GM06990 (cell line): ENCODE results near the gene SMG1.

Experiments
- DNase-seq: peaks from one replicate; pipeline ENCODE4 v3.0.0-alpha.2; 2011; ENCODE audit not compliant: insufficient read length; ENCODE audit errors: extremely low read depth
- H3K27me3 ChIP-seq: replicated peaks from 2 replicates; pipeline ENCODE4 v1.6.0; 2011; ENCODE audit warnings: low read length; ENCODE audit not compliant: control insufficient read depth, insufficient read depth
- H3K36me3 ChIP-seq: 2 replicates; pipeline ENCODE4 v1.5.1; 2011; ENCODE audit warnings: low read length; ENCODE audit not compliant: control insufficient read depth, insufficient read depth
- H3K4me3 ChIP-seq: replicated peaks from 2 replicates; pipeline ENCODE4 v1.5.1; 2011; ENCODE audit warnings: low read depth, mild to moderate bottlenecking, control low read depth, low read length
- TF ChIP-seq, protein P1 (sequence below): IDR thresholded peaks from 2 replicates; pipeline ENCODE4 v1.5.1; 2011; ENCODE audit warnings: low read length, control low read depth, mild to moderate bottlenecking, inconsistent platforms; ENCODE audit not compliant: insufficient read depth, poor library complexity, severe bottlenecking

SMG1 gene

DNA sequence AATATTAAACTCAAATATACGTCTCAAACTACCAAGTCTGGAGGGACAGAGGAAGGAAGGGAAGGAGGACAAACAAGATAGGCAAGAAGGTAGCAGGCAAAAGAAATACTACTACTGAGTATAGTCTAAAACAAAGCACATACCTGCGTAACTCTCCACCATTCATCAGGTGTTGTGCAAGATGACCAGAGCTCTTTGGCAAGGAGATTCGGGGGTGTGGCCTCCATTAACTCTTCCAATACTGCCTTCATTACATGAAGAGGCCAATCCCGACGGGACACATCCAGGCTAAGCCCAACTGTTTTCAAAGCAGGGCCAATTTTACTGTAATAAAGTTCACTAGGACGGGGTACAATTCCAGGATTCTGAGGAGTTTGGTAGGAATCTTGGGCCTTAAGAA lies 86.7 kb downstream of the SMG1 start:
- no peak overlapping the region for H3K4me3 ChIP-seq
- peaks cover 26% of the 10 kb centered on the region for H3K36me3 ChIP-seq
- DNase-seq: no peak
- TF ChIP-seq, protein P1, sequence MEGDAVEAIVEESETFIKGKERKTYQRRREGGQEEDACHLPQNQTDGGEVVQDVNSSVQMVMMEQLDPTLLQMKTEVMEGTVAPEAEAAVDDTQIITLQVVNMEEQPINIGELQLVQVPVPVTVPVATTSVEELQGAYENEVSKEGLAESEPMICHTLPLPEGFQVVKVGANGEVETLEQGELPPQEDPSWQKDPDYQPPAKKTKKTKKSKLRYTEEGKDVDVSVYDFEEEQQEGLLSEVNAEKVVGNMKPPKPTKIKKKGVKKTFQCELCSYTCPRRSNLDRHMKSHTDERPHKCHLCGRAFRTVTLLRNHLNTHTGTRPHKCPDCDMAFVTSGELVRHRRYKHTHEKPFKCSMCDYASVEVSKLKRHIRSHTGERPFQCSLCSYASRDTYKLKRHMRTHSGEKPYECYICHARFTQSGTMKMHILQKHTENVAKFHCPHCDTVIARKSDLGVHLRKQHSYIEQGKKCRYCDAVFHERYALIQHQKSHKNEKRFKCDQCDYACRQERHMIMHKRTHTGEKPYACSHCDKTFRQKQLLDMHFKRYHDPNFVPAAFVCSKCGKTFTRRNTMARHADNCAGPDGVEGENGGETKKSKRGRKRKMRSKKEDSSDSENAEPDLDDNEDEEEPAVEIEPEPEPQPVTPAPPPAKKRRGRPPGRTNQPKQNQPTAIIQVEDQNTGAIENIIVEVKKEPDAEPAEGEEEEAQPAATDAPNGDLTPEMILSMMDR: no peak
- H3K27me3 ChIP-seq: no peaks in the 10 kb centered on the region

DNA sequence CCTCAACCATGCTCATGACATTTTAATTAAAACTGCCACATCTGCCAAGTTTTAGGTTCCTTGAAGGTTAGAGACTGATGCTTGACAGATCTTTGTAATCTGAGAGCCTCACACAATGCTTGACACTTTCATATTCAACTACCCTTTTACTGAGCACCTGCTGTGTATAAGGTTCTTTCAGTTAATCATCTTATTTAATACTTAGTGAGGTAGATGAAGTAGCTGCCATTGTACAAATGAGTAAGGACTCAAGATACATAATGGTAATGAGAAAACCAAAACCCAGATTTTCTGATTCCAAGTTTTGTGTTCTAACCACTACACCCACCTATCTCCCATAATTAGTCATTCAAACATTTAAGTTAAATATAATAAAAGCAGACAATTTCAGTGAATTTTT lies 89.5 kb downstream of the SMG1 start:
- DNase-seq: no peak
- Histone ChIP-seq H3K27me3 (no peaks in the 10 kb centered on the region), H3K36me3 (peaks cover 33% of the 10 kb centered on the region), H3K4me3 (no peak overlapping the region)
- TF ChIP-seq, protein P1: no peak

DNA sequence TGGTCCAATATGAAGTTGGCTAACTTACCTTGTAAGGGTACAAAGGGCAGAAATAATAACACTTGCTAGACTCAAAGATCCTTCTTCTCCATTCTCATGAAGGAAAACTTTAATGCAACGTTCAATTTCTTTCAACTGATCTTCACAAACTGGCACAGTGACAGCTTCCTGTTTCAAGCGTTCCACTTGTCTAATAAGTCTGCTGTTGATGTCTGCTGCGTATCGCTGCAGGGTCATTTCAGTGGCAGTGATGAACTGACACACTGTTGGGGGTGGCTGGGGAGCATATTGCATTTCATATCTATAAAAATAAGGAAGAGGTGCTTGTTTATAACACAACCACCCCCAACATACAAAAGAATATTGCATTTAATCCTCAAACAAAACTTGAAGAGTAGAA lies 91.3 kb downstream of the SMG1 start:
- Histone ChIP-seq H3K36me3 (peaks cover 31% of the 10 kb centered on the region), H3K4me3 (no peak overlapping the region), H3K27me3 (no peaks in the 10 kb centered on the region)
- DNase-seq: no peak
- TF ChIP-seq, protein P1: no peak

DNA sequence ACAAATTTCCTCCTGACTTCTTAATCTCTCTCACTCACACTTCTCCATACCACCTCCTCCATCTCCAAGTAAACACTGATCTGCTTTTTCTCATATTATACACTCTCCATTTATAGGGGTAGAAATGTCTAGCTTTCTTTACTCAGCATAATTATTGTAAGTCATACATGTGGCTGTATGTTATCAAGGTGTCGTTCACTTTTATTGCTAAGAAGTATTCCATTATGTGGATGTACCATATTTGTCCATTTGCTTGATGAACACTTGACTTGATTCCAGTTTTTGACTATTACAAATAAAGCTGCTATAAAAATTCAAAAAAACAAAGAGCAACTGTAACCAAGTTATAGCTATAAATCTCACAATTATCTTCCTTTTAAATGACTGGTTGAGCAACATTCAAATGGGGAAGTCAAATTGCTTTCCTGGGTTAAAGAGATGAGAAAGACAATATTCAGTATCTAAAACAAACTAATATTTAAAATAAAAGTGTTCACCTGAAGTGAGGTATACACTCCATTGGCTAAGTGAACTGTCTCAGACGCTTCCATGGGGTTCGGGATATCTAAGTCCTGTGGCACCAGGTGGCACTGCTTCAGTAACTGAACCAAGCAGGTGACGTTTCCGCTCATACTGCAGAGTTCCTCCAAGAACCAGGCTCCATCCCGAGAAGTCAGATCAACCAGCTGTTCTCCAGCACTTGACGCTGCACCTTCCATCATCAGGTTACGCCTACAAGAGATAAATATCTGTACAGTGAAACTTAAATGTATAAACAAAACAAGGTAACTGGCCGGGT lies 92.3 kb downstream of the SMG1 start:
- TF ChIP-seq, protein P1: no peak
- H3K36me3 ChIP-seq: peaks cover 34% of the 10 kb centered on the region
- no peaks in the 10 kb centered on the region for H3K27me3 ChIP-seq
- DNase-seq: no peak
- no peak overlapping the region for H3K4me3 ChIP-seq

DNA sequence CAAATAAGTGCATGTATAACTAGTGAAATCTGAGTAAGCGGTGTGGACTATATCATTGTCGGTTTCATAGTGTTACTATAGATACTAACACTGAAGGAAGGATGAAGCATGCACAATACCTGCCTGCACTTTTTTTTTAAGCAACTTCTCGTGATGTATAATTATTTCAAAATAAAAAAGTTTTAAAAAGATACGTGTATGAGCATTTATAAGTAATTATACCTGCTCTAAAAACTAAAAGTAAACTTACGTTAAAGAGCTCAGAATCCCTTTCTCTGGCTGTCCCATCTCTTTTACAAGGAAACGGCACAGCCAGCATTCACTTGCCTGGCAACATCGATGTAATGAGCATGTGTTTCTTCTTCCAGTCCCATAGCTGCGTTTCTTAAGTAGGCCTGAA lies 93.6 kb downstream of the SMG1 start:
- Histone ChIP-seq H3K36me3 (peaks cover 30% of the 10 kb centered on the region), H3K4me3 (no peak overlapping the region), H3K27me3 (no peaks in the 10 kb centered on the region)
- DNase-seq: no peak
- TF ChIP-seq, protein P1: no peak
